ENCODE measurements around the gene DDX39A.

DDX39A gene

DNA sequence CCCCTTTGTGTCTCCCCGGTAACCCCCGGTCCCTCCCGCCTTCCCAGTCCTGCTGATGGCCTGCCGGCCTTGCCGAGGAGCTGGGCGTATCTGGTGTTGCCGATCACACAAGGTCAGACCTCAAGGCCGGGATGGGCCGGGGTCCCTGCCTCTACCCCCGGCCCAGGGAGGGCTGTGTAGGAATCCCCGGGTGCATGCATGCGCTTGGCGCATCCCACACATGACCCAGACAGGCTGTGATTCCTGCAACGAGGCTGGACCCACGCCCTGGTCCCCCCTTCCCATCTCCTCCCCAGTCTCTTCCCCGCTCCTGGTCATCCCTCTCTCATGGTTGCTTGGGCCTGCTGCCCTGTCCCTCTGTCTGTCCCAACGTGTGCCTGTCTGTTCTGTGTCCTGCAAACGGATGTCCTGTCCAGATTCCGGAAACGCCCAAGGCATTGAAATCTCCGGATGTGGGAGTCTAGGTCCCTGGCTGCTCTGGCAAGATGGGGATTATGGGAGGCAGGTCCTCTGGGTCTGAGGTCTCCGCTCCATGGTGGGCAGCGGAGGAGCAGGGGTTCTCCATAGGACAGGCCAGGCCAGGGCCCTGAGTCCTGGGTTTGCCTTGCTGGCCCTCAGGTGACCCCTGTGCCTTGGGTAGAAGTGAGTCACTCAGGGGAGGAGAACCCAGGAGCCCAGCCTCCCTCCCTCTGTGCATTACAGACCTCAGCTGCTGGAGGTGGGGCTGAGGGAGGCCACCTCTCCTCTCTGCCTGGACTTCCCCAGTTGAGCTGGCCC lies 15.6 kb upstream of the DDX39A start:
- DNase-seq (ENCODE audit: low read depth in 1 of 2, low spot score in 1 of 2) = no peak

DNA sequence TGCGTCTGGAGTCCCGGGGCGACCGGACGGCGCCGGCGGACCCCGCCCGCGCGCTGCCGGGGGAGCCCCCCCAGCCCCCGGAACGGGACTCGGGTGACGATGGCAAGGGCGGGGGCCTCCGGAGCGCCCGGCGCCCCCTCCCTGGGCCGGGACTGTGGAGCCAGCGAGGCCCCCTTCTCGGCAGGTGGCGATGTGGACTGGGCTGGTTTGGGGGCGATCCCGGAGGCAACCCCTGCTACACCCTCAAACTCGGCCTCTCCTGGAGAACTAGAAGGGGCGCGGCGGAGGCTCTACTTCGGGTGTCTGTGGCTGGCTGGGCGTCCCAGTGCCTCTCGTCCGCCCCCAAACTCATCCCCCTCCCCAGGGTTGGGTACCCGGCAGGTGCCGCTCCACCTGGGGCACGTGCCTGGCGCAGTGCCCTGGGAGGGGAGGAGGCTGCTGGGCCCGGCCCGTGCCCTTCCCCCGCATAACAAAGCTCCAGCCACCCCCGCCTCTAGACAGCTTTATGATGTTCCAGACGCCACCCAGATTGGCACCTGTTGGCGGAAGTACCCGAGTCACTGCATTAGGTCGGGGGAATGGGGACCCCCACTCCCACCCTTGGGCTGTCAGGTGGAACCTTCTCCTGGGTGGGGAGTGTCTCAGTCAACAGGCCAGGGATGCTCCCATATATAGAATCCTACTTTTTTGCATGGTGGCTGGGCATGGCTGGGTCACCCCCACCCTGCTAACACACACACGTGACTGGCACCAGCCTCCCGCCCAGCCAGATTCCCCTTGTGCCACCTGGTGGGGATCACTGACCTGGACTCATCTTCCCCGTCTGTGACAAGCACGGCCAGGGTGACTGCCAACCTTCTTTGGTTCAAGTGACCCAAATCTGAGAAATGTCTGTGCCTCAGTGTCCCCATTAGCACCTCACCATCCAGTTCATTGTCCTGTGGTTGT lies 14.7 kb upstream of the DDX39A start:
- no peak for DNase-seq (ENCODE audit: low read depth in 1 of 2, low spot score in 1 of 2)

DNA sequence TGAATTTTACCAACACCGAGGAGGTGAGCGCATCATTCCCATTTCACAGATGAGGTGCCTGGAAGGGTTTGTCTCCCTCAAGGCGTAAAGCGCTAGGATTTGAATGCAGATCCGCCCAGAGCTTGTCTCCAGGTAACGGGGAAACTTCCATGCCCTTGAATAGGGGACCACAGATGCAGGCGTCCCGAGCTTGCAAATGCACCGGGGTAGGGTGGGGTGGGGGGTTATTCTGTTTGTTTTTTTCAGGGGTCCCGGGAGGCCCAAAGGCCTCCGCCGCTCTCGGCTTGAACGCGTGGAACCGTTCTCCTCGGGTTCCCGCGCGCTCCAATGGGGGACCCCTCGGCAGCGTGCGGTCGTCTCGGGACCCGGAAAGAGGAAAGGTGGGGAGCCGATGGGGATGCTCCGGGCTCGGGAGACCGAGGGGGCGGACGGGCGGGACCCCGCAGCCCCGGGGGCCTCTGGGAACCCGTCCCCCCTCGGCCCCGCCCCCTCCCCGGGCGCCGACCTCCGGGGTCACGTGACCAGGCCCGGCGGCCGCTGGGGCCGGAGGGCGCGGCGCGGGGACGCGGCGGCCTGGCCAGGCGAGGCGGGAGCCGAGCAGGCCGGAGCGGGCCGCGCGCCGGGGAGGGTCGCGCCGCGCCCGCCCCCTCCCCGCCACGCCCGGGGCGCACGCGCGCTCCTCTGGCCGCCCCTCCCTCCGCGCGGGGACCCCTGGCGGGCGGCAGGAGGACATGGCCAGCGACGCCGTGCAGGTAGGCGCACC lies 13.8 kb upstream of the DDX39A start, which contains the start of gene PKN1:
Gene PKN1, plus strand, starts transcription at position 516 of the 763 bp plus-strand sequence. Its CDS starts 216 bp downstream, at position 732.
- DNase-seq (ENCODE audit: low read depth in 1 of 2, low spot score in 1 of 2) = no peak

DNA sequence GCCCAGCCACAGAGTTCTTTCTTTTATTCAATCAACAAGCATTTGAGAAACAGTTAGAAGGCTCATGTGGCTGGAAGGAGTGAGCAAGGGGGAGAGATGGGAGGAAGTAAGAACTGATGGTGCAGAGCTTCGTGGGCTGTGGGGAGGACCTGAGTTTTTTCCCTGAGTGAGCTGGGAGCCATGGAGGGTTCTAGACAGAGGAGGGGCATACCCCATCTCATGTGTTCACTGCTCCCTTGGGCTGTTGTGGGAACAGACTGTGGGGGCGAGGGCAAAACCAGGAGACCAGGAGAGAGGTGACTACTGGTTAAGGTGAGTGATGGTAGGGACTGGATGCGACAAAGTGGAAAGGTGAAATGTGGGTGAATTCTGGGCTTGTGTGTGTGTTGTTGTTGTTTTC lies 11.6 kb upstream of the DDX39A start:
- DNase-seq (ENCODE audit: low read depth in 1 of 2, low spot score in 1 of 2) = no peak

DNA sequence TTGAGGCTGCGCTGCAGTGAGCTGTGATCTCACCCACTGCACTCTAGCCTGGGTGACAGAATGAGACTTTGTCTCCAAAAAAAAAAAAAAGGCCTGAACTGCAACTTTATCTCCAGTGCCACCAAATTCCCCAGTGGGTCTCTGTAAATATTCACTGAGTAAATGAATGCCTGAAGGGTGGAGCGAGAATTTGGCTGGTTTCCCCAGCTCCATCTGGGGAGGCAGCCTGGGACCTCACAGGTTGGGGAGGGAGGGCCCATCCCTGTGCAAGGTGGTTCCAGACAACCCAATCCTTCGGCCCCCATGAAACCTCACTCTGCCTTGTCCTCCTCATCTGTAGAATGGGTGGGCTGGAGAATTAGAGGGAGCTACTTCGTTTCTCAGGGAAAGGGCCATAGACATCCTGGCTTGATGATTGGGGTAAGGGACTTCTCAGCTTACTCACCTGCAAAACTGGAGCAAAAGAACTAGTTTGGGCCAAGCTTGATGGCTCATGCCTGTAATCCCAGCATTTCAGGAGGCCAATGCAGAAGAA lies 9.8 kb upstream of the DDX39A start:
- no peak for DNase-seq (ENCODE audit: low read depth in 1 of 2, low spot score in 1 of 2)

GRCh38 chr19:14427461-14427860 lies 8.3 kb upstream of the DDX39A start:
- no peak for DNase-seq (ENCODE audit: low read depth in 1 of 2, low spot score in 1 of 2)

DNA sequence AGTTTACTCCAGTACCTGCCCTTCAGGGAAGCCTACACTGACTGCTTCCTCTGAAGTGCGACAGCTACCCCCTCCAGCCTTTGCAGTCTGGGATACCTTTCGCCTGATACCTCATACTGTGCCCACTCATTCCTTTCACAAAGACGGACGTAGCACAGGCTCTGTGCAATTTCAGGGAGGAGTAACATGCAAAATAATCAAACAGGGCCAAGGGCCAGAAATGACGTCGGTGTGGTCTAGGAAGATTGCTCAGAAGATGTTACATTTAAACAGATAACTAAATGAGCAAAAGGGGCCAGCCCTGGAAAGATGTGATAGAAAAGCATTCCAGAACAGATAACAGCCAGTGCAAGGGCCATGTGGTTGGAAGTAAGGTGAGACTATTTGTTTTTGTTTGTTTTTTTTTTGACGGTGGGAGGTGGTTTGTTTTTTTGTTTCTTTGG lies 6.6 kb upstream of the DDX39A start:
- DNase-seq (ENCODE audit: low read depth in 1 of 2, low spot score in 1 of 2) = no peak

GRCh38 chr19:14418856-14419105 lies 360 bp downstream of the DDX39A start:
- DNase-seq (ENCODE audit: low read depth in 1 of 2, low spot score in 1 of 2) = peak; percentile 79 to 81

GRCh38 chr19:14416817-14417231 lies 2.3 kb downstream of the DDX39A start:
- no peak for DNase-seq (ENCODE audit: low read depth in 1 of 2, low spot score in 1 of 2)

DNA sequence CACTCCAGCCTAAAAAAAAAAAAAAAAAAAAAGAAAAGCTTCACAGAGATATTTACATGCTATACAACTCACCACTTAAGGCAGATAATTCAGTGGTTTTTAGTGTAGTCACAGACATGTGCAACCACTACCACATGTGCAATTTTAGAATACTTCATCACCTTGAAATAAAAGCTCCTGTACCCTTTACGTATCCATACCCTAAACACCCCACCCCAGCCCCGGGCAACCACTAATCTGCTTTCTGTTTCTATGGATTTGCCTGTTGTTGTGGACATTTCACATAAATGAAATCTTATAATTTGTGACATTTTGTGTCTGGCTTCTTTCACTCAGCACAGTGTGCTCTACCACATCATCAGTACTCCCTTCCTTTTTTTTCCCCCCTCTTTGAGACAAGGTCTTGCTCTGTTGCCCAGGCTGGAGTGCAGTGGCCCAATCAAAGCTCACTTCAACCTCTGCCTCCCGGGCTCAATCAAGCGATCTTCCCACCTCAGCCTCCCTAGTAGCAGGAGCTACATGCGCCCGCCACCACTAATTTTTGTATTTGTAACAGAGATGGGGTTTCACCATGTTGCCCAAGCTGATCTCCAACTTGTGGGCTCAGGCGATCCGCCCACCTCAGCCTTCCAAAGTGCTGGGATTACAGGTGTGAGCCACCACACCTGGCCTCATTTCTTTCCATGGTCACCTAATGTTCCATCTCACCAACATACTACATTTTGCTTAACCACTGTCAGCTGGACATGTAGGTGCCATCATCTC lies 4.0 kb downstream of the DDX39A start:
- DNase-seq (ENCODE audit: low read depth in 1 of 2, low spot score in 1 of 2) = no peak

- DNase-seq (ENCODE audit: low read depth in 1 of 2, low spot score in 1 of 2) = no peak
Observed at GRCh38 chr19:14413693-14414181, 5.4 kb downstream of the DDX39A start.

- DNase-seq (ENCODE audit: low read depth in 1 of 2, low spot score in 1 of 2) = no peak
Observed at GRCh38 chr19:14412996-14413692, 6.0 kb downstream of the DDX39A start.

DNA sequence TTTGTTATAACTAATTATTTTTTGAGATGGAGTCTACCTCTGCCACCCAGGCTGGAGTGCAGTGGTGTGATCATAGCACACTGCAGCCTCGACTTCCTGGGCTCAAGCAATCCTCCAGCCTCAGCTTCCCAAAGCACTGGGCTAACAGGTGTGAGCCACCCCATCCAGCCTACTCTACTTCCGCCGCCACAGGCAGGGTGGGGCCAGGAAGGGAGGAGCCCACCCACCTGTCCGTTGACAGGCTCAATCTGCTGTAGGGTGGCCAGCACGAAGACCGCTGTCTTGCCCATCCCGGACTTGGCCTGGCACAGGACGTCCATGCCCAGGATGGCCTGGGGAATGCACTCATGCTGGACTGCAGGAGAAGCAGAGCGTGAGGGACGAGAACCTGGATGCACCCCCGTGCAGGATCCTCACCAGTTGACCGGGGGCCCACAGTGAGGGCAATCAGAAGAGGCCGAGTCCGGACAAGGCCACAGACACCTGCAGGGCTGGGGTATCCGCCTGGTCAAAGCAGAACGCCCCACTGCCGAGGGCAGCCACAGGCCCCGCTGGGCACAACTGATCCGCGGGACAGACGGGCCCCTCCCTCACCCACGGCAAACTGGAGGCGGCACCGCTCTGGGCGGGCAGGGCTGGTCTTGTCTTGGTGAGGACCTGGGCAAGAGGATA lies 6.7 kb downstream of the DDX39A start:
- no peak for DNase-seq (ENCODE audit: low read depth in 1 of 2, low spot score in 1 of 2)

DNA sequence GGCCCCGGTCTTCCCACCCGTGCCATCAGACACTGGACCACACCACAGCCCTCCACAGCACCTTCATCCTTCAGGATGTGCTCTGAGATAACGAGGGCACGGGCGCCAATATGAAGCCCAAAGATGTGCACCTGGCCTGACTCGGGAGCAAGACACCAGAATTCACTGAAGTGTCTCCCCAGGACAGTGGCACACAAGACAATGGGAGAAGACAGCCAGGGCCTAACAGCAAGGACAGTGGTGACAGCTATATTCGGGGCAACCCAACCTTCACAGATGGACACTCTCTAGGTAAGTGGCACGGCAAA lies 7.2 kb downstream of the DDX39A start:
- DNase-seq (ENCODE audit: low read depth in 1 of 2, low spot score in 1 of 2) = no peak

DNA sequence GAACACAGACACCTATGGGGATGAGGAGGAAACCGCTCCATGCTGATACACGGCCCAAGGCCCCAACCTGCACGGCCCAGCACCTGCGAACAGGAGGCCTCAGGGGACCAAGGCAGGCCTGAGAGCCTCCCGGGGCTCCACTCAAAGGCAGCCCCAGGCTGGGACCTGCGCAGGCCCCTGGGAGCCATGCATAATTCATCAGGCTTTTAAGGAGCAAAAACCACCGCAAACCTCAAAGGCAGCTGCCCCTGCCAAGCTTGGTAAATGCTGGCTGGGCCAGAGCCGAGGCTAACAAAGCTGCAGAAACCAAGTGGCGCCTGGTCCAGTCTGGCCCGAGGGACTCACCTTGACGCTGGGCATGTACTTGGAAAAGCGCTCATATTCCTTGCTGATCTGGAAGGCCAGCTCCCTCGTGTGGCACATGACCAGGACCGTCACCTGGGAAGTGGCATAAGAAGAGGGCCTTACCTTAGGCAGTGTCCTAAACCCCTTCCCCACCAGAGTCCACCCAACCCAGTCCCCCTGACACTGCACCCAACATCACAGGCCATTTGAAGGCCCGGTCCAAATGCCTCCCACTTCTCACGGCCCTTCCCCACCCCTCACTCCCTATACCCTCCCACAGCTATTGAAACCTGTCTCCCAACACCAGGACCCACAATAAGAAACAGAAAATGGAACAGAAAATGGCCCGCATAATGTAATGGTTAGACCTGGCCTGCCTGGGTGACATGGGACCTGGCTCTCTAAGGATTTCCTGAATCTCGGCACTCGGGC lies 7.8 kb downstream of the DDX39A start:
- DNase-seq (ENCODE audit: low read depth in 1 of 2, low spot score in 1 of 2) = no peak

DNA sequence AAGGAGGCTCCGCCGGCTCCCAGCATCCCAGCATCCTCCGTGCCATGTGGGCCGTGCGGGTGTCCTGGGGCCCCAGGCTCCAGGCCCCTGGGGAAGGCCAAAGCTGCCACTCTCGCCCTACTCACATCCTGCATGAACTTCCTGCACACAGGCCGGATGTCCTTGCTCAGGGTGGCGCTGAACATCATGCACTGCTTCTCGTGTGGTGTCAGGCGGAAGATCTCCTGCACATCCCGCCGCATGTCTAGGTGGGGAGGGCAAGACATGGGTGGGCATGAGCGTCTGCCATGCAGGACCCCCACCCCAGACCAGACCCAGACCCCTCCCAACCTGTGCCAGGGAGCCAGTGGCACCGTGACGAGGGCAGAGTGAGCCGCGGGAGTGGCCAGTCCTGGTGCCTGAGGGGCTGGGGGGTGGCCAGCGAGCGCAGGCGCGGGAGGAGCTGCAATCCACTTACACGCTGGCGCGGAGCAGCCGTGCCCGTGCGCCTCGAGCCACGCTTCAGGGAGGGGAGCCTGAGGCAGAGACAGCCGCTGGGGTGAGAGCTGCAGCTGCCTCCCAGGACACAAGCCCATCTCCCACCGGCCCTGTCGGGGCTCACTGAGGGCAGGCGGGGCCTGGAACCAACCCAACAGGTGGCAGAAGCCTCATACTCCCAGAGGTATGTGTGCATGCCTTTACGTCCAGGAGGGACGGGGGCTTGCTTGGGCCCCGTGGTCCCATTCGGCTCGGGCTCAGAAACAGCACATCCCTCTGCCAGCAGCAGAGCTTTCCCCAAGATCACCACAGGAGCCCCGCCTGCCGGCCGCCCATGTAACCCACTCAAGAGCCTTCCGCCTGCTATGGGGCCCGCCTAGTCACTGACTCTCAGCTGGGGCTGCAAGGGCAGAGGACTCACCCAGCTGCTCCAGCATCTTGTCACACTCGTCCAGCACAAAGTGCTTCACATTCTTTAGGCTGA lies 8.8 kb downstream of the DDX39A start:
- DNase-seq (ENCODE audit: low read depth in 1 of 2, low spot score in 1 of 2) = no peak
